GM23338 (cell line): ENCODE data around the gene TFB2M. TPM values are rescaled to one million over a fixed set of nuclear protein-coding genes. Genes with fewer than 3 reads are reported as not detected.

Experiments
- ATAC-seq: fragments of 200-7000 bp; cut with Tn5 transposase; 3 replicates; pipeline ENCODE4 v1.9.1; 2020
- DNase-seq: peaks from one replicate; pipeline ENCODE4 v3.0.0-alpha.2; 2015; ENCODE audit warnings: low spot score
- H2AFZ ChIP-seq: fragments of 200-600 bp; sonication (generic); 2 replicates; pipeline ENCODE4 v1.8.0; 2016; ENCODE audit warnings: antibody characterized with exemption, mild to moderate bottlenecking, moderate library complexity
- H3F3A ChIP-seq: fragments of 200-600 bp; sonication (generic); replicated peaks from 2 replicates; pipeline ENCODE4 v1.8.0; 2017; ENCODE audit warnings: antibody characterized with exemption, mixed run types, low read depth
- H3K27ac ChIP-seq: fragments of 200-600 bp; sonication (generic); 2 replicates; pipeline ENCODE4 v1.6.1; 2016; ENCODE audit warnings: low read depth
- H3K27me3 ChIP-seq: fragments of 200-600 bp; sonication (generic); 2 replicates; pipeline ENCODE4 v1.8.0; 2016; ENCODE audit warnings: mild to moderate bottlenecking, mixed run types, moderate library complexity; ENCODE audit not compliant: insufficient read depth
- H3K36me3 ChIP-seq: fragments of 200-600 bp; sonication (generic); 2 replicates; pipeline ENCODE4 v1.8.0; 2016; ENCODE audit warnings: mild to moderate bottlenecking; ENCODE audit not compliant: insufficient read depth
- H3K4me1 ChIP-seq: fragments of 200-600 bp; sonication (generic); 2 replicates; pipeline ENCODE4 v1.8.0; 2016; ENCODE audit warnings: mild to moderate bottlenecking, moderate library complexity; ENCODE audit not compliant: insufficient read depth
- H3K4me2 ChIP-seq: fragments of 200-600 bp; sonication (generic); 2 replicates; pipeline ENCODE4 v1.7.1; 2017; ENCODE audit warnings: mixed run types
- H3K4me3 ChIP-seq: fragments of 200-600 bp; sonication (generic); 2 replicates; pipeline ENCODE4 v1.6.1; 2016; ENCODE audit warnings: mixed run types
- H3K79me2 ChIP-seq: fragments of 200-600 bp; sonication (generic); replicated peaks from 2 replicates; pipeline ENCODE4 v1.8.0; 2017; ENCODE audit warnings: mild to moderate bottlenecking; ENCODE audit not compliant: insufficient read depth
- H3K9me2 ChIP-seq: fragments of 200-600 bp; sonication (generic); 2 replicates; pipeline ENCODE4 v1.8.0; 2017; ENCODE audit not compliant: insufficient read depth
- H4K20me1 ChIP-seq: fragments of 200-600 bp; sonication (generic); replicated peaks from 2 replicates; pipeline ENCODE4 v1.8.0; 2017; ENCODE audit warnings: mild to moderate bottlenecking; ENCODE audit not compliant: insufficient read depth
- H3K27ac Mint-ChIP-seq: 2 replicates; pipeline ENCODE4 v1.8.0; 2020; ENCODE audit warnings: inconsistent platforms, mild to moderate bottlenecking, moderate library complexity, mixed read lengths
- H3K27me3 Mint-ChIP-seq: 3 replicates; pipeline ENCODE4 v1.8.0; 2022; ENCODE audit warnings: low read depth, mild to moderate bottlenecking, moderate library complexity, mixed read lengths, inconsistent platforms; ENCODE audit not compliant: insufficient read depth, poor library complexity
- H3K36me3 Mint-ChIP-seq: 3 replicates; pipeline ENCODE4 v1.8.0; 2021; ENCODE audit warnings: low read depth, mild to moderate bottlenecking, inconsistent platforms, moderate library complexity, mixed read lengths
- H3K4me1 Mint-ChIP-seq: 3 replicates; pipeline ENCODE4 v1.8.0; 2020; ENCODE audit warnings: mild to moderate bottlenecking, inconsistent platforms, mixed read lengths
- H3K4me3 Mint-ChIP-seq: 3 replicates; pipeline ENCODE4 v1.8.0; 2021; ENCODE audit warnings: moderate library complexity, mild to moderate bottlenecking, inconsistent platforms, mixed read lengths
- H3K9me3 Mint-ChIP-seq: 3 replicates; pipeline ENCODE4 v1.8.0; 2020; ENCODE audit warnings: moderate library complexity, mild to moderate bottlenecking, inconsistent platforms, mixed read lengths
- CREB1 ChIP-seq: fragments of 250-450 bp; sonication (Bioruptor Pico); IDR thresholded peaks from 2 replicates; pipeline ENCODE4 v1.5.0; 2020; ENCODE audit warnings: low read depth, mild to moderate bottlenecking, moderate library complexity
- CTCF ChIP-seq, 2 experiments: fragments of 200-600 bp in 1 of 2; sonication (generic) in 1 of 2; conservative IDR thresholded peaks; 2 replicates each; pipeline versions ENCODE4 v1.5.1 to v1.6.1; 2016 to 2017; ENCODE audit warnings: antibody characterized with exemption in 2 of 2, low read depth in 2 of 2, mild to moderate bottlenecking in 2 of 2, moderate library complexity in 1 of 2
- ETS1 ChIP-seq: IDR thresholded peaks from 2 replicates; pipeline ENCODE4 v1.6.1; 2016; ENCODE audit warnings: antibody characterized with exemption
- EZH2 ChIP-seq: fragments of 200-600 bp; sonication (generic); IDR thresholded peaks from one replicate; pipeline ENCODE4 v1.8.0; 2017; ENCODE audit warnings: antibody characterized with exemption, mild to moderate bottlenecking, low read depth; ENCODE audit not compliant: unreplicated experiment
- REST ChIP-seq: IDR thresholded peaks from one replicate; pipeline ENCODE4 v1.6.1; 2018; ENCODE audit warnings: antibody characterized with exemption; ENCODE audit not compliant: unreplicated experiment
- STAT1 ChIP-seq: IDR thresholded peaks from one replicate; pipeline ENCODE4 v1.6.1; 2016; ENCODE audit warnings: antibody characterized with exemption; ENCODE audit not compliant: unreplicated experiment
- ZNF114 ChIP-seq: fragments of 250-450 bp; sonication (Bioruptor Pico); IDR thresholded peaks from 2 replicates; pipeline ENCODE4 v1.5.0; 2020; ENCODE audit warnings: mild to moderate bottlenecking, moderate library complexity
- ZNF331 ChIP-seq: fragments of 250-450 bp; sonication (Bioruptor Pico); IDR thresholded peaks from 2 replicates; pipeline ENCODE4 v1.5.0; 2020; ENCODE audit warnings: low read depth, mild to moderate bottlenecking, moderate library complexity
- polyA plus RNA-seq: library from polyadenylated mRNA; unstranded; fragments of >200 nt; fragmentation: Nextera tagmentation; extraction: Ambion mirVana; gene quantifications from 2 replicates; pipeline ENCODE4 v1.2.1, GENCODE V29; 2016
- total RNA-seq: library from RNA; depleted of rRNA; stranded (reverse); fragments of >200 nt; shearing (Covaris generic); gene quantifications from 2 replicates; pipeline ENCODE4 v1.2.3, GENCODE V29; 2014

Gene TFB2M
- total and polyA plus RNA-seq, 2 experiments from 2014 or later, result 18.7 to 24.9 TPM

- DNase-seq (no peak), ATAC-seq (no peak)
- no peaks in the 10 kb centered on the region for H3K36me3 Mint-ChIP-seq
- H3K4me3 ChIP-seq, result no peak overlapping the region
- TF ChIP-seq ETS1 (no peak), STAT1 (no peak), ZNF114 (CRISPR knock-in tag) (no peak), CREB1 (CRISPR knock-in tag) (no peak)
- no peak overlapping the region for H3K4me3 Mint-ChIP-seq
- no peak overlapping the region for H3K27ac ChIP-seq
- H3K79me2 ChIP-seq, result peaks cover 86% of the 10 kb centered on the region
- H3K4me1 Mint-ChIP-seq, result no peaks in the 10 kb centered on the region
- peaks cover 2% of the 10 kb centered on the region for H3K27me3 Mint-ChIP-seq
- no peaks in the 10 kb centered on the region for H3K36me3 ChIP-seq
- no peaks in the 10 kb centered on the region for H3K27me3 ChIP-seq
- no peak overlapping the region for H2AFZ ChIP-seq
- no peaks in the 10 kb centered on the region for H3K4me1 ChIP-seq
- H3K27ac Mint-ChIP-seq, result no peak overlapping the region
- H4K20me1 ChIP-seq, result peaks cover 13% of the 10 kb centered on the region
- no peaks in the 10 kb centered on the region for H3K9me2 ChIP-seq
- H3F3A ChIP-seq, result no peaks in the 10 kb centered on the region
- H3K4me2 ChIP-seq, result no peak overlapping the region
- no peaks in the 10 kb centered on the region for H3K9me3 Mint-ChIP-seq
These were observed 10.6 kb upstream of the TFB2M start for GRCh38 chr1:246576709-246577032.

GRCh38 chr1:246573491-246573890 lies 7.4 kb upstream of the TFB2M start:
- Histone ChIP-seq H3K4me2 (no peak overlapping the region), H3K9me2 (no peaks in the 10 kb centered on the region), H3K4me1 (no peaks in the 10 kb centered on the region), H3K79me2 (peaks cover 95% of the 10 kb centered on the region), H3K27me3 (no peaks in the 10 kb centered on the region), H3K27ac (no peak overlapping the region), H2AFZ (no peak overlapping the region), H4K20me1 (peaks cover 14% of the 10 kb centered on the region), H3K36me3 (no peaks in the 10 kb centered on the region), H3K4me3 (no peak overlapping the region), H3F3A (no peaks in the 10 kb centered on the region)
- no peaks in the 10 kb centered on the region for H3K27me3 Mint-ChIP-seq
- H3K9me3 Mint-ChIP-seq, result no peaks in the 10 kb centered on the region
- H3K4me3 Mint-ChIP-seq, result no peak overlapping the region
- no peak for ATAC-seq
- no peak for TF ChIP-seq ZNF114 (CRISPR knock-in tag)
- DNase-seq, result no peak
- no peaks in the 10 kb centered on the region for H3K4me1 Mint-ChIP-seq
- H3K36me3 Mint-ChIP-seq, result no peaks in the 10 kb centered on the region
- no peak overlapping the region for H3K27ac Mint-ChIP-seq

GRCh38 chr1:246572785-246573184 lies 6.7 kb upstream of the TFB2M start:
- DNase-seq (no peak), ATAC-seq (no peak)
- Histone ChIP-seq H3K4me2 (no peak overlapping the region), H3K4me1 (peaks cover 1% of the 10 kb centered on the region; the same call in 1 of the 2 replicates), H4K20me1 (peaks cover 14% of the 10 kb centered on the region), H2AFZ (no peak overlapping the region), H3K79me2 (peaks cover 95% of the 10 kb centered on the region), H3K27ac (no peak overlapping the region), H3K4me3 (no peak overlapping the region), H3K27me3 (no peaks in the 10 kb centered on the region), H3F3A (no peaks in the 10 kb centered on the region), H3K36me3 (no peaks in the 10 kb centered on the region), H3K9me2 (no peaks in the 10 kb centered on the region)
- Mint-ChIP-seq H3K4me1 (peaks cover 2% of the 10 kb centered on the region), H3K27ac (no peak overlapping the region), H3K9me3 (no peaks in the 10 kb centered on the region), H3K4me3 (no peak overlapping the region), H3K36me3 (no peaks in the 10 kb centered on the region), H3K27me3 (no peaks in the 10 kb centered on the region)
- TF ChIP-seq ZNF331 (CRISPR knock-in tag), result no peak
- TF ChIP-seq REST, result no peak
- TF ChIP-seq CTCF (conservative IDR thresholded peaks at IDR 0.05; ENCODE audit: low read depth in 2 of 2), result no peak
- no peak for TF ChIP-seq STAT1
- no peak for TF ChIP-seq EZH2
